Subcutaneous preadipocyte (primary cell): ENCODE data around the gene TRIM9. TPM values are rescaled to one million over a fixed set of nuclear protein-coding genes. Genes with fewer than 3 reads are reported as not detected.

Experiments
- total RNA-seq: library from RNA; depleted of rRNA; stranded (reverse); fragments of >200 nt; gene quantifications from 2 replicates; pipeline ENCODE4 v1.2.3, GENCODE V29; 2012

Gene TRIM9
- total RNA-seq = 0.59 and 2.6 TPM in 2 replicates

GRCh38 chr14:51094901-51095853 is at the start of gene TRIM9:
TSS of gene TRIM9 (minus strand) at chr14:51095105. CDS start at chr14:51094939, 166 bp downstream.

GRCh38 chr14:50943943-50944646 is 150.8 kb downstream of the TRIM9 start, which contains the start of gene PYGL:
TSS of gene PYGL (minus strand) at chr14:50944483. CDS start at chr14:50944403, 80 bp downstream.

Other genes with a start within 250 kb of the TRIM9 start
- gene ABHD12B, start 223.1 kb downstream of the TRIM9 start, total RNA-seq = not detected in 2 replicates
- gene PYGL, start 150.6 kb downstream of the TRIM9 start, total RNA-seq = 92.5 and 108 TPM in 2 replicates
- gene TMX1, start 145.1 kb upstream of the TRIM9 start, total RNA-seq = 53.6 and 64.3 TPM in 2 replicates